NCI-H82 (cell line): Measurements from ENCODE around the gene RPRD1B.
"Not testable (repeated sequence)": the region's sequence is repeated elsewhere in the genome, so short reads cannot be mapped to it uniquely, and the experiment has no call there.

Source experiments
- DNase-seq: peaks from one replicate; lab custom pipeline; 2025; lab: John Stamatoyannopoulos, UW

Gene RPRD1B

DNA sequence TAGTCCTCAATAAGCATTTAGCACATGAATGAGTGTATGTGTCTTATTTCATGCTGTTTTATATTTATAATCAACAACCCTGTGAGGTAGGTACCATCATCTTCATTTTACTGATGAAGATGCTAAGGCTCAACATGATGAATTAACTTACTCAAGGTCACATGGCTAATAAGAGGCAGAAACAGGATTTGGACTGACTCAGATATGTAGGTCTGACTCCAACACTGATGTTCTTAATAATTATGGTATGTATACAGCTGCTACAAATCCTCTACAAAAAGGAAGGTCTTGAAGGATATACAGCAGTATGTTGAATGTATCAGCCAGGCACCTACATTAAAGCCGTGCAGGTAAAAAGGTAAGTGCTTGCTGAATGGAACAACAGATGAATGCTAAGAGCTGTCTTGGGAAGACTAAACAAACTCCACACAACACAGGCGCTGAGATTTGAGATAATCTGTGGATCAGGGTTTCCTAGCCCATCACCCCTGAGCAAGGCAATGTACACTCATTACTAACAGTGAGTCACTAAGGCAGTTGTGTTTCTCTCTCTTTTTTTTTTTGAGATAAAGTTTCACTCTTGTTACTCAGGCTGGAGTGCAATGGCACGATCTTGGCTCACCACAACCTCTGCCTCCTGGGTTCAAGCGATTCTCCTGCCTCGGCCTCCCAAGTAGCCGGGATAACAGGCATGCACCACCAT is 32.2 kb upstream of the RPRD1B start:
- peak; percentile 54 for DNase-seq

DNA sequence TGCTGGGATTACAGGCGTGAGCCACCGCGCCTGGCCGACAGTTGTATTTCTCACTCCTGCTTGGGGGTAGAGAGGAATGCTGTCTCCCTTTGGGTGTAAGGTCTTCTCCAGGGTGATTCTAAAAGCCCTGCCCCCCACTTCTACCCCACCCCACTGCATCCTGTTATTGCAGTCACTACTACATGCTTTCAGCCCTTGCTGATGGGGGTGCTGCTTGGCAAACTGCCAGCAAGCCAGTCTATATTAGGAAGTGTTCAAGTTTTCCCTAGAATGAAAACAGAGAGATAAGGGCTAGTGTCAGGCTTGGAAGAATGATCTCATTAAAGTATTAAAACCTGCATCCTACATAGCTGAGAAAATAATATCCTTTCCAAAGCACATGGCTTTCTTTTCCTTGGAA is 31.6 kb upstream of the RPRD1B start:
- DNase-seq = peak; percentile 82

DNA sequence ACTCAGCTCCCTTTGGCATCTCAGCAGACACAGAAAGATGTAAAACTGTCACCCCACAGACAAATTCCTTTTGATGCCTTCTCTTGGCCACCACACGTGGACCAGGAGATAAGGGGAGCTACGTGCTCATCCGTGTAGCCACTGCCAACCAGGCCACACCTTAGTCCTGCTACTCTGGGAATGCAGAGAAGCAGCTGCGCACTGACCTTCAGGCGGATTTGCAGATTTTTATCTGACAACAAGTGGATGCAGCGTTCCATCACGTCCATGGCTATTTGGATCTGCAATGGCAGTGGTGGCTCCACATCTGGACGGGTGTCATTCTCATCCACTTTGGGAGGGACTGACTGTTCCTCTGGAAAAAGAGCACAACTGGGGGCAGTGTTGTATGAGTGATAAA is 31.1 kb upstream of the RPRD1B start:
- DNase-seq = peak; percentile 80

DNA sequence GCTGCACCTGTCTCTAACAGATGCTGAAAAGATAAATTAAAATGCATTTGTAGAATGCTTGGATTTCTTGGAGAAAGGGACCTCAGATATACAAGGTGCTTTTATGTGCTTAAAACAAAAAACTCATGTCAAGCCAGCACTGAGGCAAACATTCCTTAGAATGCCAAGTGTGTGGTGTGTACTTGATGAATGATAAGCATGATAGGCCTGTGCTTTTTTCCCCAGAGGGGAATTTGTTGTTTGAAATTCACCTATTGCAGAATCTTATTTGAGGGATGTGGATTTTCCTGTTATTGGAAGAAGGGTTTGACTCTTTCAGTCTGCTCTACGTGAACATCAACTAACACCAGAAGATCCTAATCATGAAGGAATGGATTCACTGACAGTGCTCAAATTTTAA is 29.1 kb upstream of the RPRD1B start:
- no peak for DNase-seq

DNA sequence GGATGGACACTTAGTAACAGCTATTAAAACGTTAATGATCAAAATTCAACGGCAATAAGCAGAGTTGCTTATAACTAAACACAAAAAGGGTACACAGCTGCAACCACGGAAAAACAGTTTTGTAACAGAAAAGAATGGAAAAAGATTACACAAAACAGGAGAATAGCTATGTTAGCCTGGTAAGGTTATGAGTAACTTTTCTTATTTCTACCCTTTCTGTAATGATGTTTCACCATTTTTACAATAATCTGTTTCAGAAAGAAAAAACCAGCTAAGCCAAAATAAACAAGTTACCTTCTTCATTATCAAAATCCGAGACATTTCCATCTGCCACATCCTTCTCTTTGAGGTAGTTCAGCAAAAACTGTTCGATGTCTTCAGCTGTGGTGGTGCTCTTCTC is 27.6 kb upstream of the RPRD1B start:
- DNase-seq = no peak

DNA sequence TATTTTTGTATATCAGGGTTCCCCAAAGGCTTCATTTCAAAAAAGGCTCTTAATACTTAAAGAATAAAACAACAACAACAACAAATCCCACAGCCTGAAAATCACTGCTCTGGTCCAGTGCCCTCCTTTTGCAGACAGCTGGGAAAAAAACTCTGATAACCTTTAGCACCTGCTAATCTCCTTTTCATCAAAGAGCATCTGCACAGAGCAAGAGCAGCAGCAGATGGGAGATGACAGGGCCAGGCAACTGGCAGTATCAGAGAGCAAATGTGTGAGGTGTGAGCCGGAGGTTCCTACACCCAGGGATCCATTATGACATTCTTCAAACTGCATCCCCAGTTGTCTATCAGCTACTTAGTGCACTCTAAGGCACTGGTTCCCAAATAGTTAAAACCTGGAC is 26.0 kb upstream of the RPRD1B start:
- peak; percentile 96 for DNase-seq

DNA sequence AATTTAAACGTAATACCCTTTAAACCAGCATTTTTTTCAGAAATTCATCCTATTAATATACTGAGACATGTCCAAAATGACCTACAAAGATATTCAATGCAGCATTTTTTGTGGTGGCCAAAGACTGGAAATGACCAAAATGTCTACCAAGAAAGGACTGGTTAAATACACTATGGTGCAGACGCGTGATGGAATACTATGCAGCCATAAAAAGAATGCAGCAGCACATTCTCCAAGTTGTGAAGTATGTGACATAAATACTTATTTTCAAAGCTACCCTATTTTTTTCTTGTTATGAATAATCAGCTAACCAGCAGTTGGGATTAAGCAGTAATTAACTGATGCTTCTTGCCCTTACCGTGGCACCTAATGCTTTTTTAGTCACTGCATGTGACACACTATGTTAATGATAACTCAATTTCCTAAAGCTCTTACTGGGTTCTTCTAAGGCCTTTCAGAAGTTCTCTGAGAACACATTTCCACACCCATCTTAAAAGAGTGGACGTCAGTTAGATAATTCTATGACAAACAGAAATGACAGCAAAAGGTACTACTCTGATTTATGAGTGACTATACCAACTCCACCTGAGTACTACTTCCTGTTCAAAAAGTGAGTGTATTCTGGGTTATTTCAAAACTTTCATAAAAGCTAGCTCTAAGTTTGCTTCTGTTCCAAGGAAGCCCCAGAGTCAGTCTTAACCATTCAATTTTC is 25.2 kb upstream of the RPRD1B start:
- DNase-seq = no peak

DNA sequence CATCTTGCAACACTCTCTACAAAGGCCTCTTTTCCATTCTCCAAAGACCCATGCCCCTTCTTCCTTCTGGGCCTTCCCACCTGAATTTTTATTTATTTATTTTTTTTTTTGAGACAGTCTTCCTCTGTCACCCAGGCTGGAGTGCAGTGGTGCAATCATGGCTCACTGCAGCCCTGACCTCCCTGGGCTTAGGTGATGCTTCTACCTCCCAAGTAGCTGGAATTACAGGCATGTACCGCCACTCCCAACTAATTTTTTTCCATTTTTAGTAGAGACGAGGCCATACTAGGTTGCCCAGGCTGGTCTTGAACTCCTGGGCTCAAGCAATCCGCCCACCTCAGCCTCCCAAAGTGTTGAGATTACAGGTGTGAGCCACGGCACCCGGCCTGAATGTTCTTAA is 24.1 kb upstream of the RPRD1B start:
- DNase-seq = not testable (repeated sequence)

DNA sequence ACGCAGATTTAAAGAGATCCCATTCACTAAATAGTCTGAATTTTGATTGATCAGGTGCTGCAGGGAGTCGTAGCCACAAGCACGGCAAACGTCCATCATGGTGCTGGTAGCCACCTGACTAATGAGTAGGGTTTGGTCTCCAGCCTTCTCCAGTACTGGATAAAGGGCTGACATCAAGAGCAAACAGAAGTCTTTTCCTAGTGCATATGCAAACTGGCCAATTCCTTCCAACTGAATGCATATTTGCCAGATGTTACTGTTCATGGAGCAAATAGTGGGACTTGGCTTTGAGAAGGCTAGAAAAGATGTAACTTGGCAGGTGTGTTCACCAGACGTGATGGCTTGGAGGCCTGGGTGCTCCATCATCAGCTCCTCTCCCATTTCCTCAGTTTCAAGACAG is 21.9 kb upstream of the RPRD1B start:
- no peak for DNase-seq

DNA sequence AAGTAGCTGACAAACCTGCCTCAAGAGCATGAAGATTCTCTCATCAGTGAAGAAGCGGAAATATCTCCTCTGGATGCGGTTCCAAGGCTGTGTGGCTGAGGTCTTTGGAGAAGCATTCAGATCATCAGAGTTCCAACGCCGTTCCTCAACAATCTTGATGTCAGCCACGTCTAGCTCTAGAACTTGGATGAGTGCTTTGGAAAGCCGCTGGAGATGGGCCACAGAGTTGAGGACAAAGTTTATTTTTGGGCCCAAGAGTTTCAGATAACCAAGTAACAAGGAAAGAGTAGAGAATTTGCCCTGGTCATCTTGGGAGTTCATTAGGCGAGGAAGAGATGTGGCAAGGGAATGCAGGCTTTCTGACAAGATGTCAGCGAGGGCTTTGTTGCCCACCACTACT is 21.2 kb upstream of the RPRD1B start:
- no peak for DNase-seq

DNA sequence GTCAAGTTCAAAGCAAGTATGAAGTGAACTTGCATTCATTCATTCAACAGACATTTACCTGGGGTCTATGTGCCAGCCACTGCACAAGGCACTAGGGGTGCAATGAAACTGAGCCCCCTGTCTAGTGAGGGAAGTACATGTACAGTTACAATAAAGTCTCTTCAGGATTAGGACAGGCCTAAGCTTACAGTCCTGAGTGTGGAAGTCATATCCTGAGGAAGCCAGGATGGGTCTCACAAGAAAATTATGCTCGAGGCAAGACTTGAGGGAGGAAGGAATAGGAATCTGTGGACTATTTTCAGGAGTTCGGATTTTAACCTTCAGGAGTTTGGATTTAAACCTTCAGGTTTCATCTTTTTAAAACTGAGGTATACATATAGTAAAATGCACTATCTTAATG is 19.7 kb upstream of the RPRD1B start:
- peak; percentile 37 for DNase-seq

DNA sequence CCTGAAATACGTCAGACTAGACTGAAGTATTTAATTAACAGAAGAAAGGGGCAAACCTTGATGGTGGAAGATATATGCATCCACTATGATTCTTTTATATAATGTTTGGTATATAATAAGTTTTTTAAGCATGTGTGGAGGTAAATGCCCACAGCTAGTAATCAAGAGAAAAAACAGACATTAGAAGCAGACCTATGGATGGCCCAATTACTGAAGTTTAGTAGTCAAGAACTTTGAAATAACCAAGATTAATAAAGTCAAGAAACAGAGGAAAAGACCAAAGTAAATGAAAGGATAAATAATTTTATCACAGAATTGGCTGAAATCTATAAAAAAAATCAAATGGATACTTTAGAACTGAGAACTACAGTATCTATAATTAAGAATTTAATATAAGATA is 15.6 kb upstream of the RPRD1B start:
- no peak for DNase-seq

DNA sequence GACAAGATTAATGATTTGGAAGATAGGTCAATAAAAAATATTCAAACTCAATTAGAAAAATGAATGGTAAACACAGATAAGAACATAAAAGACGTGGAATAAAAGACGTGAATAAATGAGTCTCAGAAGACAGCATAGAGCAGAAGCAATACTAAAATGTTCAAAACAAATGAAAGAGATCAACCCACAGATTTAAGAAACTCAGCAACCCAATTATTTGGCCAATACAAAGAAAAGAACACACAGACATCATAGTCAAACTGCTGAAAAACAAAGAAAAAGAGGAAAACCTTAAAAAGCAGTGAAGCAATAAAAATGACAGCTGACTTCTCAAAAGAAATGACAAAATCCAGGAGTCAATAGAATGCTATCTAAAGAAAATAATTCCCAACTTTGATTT is 15.2 kb upstream of the RPRD1B start:
- DNase-seq = no peak

DNA sequence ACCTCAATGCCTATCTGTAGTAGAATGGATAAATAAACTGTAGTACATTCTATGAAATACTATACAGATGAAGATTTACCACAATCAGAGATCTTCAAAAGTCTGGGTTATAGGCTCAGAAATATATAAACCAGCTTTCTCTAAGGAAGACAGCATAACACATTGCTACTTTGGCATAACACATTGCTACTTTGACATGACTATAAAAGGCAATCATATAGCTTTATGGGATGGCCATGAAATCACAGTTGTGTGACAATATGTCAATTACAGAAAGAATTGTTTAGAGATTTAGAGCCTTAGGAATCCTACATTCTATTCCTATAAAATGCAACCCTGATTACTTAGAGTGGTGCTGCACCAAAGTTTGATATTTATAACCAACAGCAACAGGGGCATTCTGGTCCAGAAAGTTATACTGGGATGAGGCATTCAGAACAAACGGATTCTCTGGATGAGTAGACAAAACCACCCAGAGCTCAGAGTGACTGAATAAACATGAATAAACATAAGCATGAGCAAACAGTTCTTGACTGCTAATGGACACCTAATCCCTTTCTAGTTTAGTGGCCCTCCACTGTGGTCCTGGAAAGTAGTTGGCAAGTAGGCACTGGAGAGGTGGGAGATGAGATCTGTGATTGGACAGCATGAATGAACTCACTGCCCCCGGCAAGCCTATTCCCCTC is 12.3 kb upstream of the RPRD1B start:
- no peak for DNase-seq

DNA sequence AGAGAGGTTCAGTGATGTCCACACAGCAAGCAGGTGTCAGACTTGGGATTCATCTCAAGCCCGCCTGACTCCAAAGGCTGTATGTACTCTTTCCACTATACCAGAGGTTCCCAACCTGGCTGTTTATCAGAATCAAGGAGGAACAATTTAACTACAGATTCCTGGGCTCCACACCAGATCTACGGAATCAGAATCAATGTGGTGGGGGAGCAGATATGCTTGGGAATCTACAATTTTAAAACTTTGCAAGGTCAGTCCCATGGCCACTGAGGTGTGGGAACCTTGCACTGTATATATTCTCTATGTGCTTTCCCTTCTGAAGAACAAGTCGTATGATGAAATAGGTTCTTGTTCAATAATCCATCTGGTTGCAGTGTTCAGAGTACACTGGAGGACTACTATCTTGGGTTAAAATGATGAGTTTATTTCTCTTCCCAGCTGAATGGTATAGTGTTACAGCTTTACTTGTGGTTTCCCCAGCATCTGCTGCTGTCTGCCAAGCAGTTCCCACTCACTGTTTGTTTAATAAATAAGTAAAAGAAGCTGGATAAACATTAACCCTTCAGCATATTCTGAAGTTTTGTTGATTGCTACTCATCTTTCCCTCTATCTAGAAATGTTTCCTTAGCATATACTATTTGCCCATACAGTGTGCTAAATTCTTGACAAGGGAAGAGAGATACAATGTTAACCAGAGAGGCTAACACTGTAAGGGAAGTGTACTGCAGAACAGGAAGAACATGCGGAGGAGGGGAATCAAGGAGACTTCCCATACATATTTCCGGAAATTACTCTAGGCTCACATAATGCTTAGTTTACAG is 10.2 kb upstream of the RPRD1B start:
- no peak for DNase-seq

DNA sequence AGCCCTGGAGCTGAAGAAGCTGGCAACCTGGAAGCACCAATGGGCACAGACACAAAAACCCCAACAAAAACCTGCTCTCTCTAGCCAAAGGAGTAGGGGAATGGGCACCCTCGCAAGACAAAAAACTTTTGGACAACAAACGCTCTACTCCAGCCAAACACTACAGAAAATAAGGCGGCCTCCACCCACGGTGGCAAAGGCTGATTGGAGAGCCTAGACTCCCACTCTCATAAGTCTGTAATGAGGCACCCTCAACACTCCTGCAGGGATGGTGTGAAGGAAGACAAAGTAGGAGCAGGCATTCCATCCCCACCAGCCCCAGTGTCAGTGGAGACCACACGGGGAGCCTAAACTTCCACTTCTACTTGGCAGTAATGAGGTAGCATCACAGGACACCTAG is 9.1 kb upstream of the RPRD1B start:
- DNase-seq = no peak

DNA sequence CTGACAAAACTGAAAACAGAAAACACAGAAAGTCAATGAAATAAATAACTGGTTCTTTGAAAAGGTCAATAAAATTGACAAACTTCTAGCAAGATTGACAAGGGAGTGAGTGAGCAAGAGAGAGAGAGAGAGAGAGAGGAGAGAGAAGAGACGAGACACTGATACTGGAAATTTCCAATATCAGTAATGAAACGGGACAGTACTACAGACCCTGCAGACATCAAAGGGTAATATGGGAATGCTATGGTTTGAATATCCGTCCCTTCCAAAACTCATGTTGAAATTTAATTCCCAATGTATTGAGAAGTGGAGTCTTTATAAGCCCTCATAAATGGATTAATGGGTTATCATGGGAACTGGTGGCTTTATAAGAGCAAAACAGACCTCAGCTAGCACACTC is 4.1 kb upstream of the RPRD1B start:
- DNase-seq = peak; percentile 15

DNA sequence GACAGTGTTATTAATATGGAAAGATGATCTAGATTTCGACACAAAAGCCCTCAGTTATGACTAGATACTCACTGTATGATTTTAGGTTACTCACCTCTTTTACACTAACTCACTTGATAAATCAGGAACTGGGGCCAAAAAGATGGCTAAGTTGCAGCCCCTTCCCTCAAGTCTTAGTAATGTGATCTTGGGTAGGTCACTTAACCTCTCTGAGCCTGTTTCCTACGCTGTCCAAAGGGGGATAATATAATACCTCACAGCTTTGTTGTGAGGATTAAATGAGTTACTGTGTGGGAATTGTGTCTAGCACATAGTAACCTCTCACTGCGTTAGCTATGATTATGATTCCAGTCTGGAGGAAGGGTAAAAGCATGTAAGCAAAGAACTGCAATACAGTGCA is 1.6 kb upstream of the RPRD1B start:
- no peak for DNase-seq

DNA sequence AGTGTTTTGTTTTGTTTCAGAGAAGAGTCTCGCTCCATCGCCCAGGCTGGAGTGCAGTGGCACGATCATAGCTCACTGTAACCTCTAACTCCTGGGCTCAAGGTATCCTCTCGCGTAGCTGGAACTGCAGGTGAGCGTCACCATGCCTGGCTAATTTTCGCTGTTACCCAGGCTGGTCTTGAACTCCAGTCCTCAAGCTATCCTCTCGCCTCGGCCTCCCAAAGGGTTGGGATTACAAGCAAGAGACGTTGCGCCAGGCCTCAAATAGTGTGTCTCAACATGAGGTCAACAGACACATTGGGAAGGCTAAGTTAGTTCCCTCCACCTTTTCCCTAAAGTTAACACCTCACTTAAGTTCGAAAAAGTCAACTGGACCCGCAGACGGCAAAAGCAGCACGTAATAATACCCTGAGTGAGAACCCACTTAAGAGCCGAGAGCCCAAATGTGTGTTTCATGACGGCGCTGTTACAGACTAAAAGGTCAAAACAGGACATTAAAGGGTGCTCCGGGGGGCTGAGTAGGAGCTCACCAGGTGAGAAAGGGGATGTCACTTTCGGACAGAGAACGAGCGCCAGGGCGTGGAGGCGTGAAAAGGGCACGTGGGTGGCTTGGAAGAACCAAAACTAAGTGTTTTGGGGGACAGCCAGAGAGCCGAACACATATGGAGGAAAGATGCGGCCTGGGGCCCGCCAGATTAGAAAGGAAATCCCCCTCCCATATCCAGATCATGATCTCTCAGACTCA is 789 bp upstream of the RPRD1B start:
- DNase-seq = peak; percentile 42

DNA sequence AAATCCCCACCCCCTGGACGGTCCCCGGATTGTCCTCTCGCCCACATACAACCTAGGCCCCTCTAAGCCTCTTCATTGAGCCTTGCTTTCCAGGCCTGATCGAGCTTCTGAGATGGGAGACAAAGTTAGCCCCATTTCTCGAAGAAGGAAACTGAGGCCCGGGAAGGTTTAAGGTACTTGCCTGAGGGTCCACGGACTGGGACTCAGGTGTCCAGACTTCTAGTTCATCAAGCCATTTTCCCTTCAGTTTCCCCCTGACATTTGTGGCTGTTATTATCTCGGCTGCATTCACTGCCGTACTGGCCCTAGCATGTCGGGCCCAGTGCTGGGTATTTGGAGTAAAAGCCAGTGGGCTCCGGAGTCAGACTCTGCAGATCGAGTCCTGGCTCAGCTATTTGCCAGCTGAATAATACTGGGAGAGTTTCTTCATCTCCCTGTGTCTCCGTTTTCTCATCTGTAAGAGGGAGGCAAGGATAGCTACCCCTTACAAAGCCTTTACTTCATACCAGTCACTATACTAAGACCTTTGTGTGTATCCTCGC is 633 bp downstream of the RPRD1B start:
- peak; percentile 57 for DNase-seq

DNA sequence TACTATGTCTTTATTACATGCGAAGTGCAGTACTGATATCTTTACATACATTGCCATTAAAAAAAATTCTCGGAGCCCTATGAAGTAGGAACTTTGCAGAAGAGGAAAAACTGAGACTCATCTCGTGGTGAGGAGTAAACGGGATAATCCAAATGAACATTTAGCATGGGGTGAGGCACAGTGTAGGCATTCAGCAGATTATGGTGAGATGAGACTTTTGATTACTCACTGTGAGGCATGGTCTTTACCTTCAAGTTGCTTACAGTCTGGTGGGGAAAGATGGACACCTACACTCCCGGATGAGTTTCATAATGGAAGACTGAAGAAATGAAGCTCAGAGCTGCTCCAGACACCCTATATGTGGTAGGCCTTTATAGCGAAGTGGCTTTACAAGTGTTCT is 1.4 kb downstream of the RPRD1B start:
- peak; percentile 19 for DNase-seq
